Hematopoietic multipotent progenitor cell treated with erythropoietin and hydrocortisone succinate and interleukin-3 and kit ligand, for 8 days (in vitro differentiated cells): ENCODE results near the gene HAP1.
"Not testable (repeated sequence)": the region's sequence is repeated elsewhere in the genome, so short reads cannot be mapped to it uniquely, and the experiment has no call there.

ENCODE experiments used
- DNase-seq: peaks from one replicate; pipeline ENCODE4 v3.0.0-alpha.2; 2015

Gene HAP1

GRCh38 chr17:41723801-41724475 lies 10.5 kb downstream of the HAP1 start:
- no peak for DNase-seq

GRCh38 chr17:41722231-41722630 lies 12.2 kb downstream of the HAP1 start:
- no peak for DNase-seq

- DNase-seq, result no peak
Observed at GRCh38 chr17:41718287-41718645, 16.2 kb downstream of the HAP1 start.

GRCh38 chr17:41717408-41718286 lies 16.8 kb downstream of the HAP1 start:
- no peak for DNase-seq

- no peak for DNase-seq
Observed at GRCh38 chr17:41711669-41712400, 22.6 kb downstream of the HAP1 start, which contains the start of gene GAST. TSS of gene GAST (plus strand) at chr17:41712331. CDS start at chr17:41715437, 3,106 bp downstream.

- no peak for DNase-seq
Observed at GRCh38 chr17:41710472-41711090, 23.9 kb downstream of the HAP1 start.

GRCh38 chr17:41707803-41708669 lies 26.4 kb downstream of the HAP1 start:
- DNase-seq, result no peak

- DNase-seq, result no peak
Observed at GRCh38 chr17:41705271-41705991, 29.0 kb downstream of the HAP1 start.

- no peak for DNase-seq
Observed at GRCh38 chr17:41702712-41703111, 31.7 kb downstream of the HAP1 start.

GRCh38 chr17:41700843-41701242 lies 33.6 kb downstream of the HAP1 start:
- not testable (repeated sequence) for DNase-seq

- peak; percentile 43 for DNase-seq
Observed at GRCh38 chr17:41697122-41697962, 37.1 kb downstream of the HAP1 start.

- DNase-seq, result peak; percentile 93
Observed at GRCh38 chr17:41695954-41696757, 38.3 kb downstream of the HAP1 start.

- no peak for DNase-seq
Observed at GRCh38 chr17:41695134-41695661, 39.2 kb downstream of the HAP1 start.

GRCh38 chr17:41692722-41693521 lies 41.5 kb downstream of the HAP1 start:
- peak; percentile 23 for DNase-seq

GRCh38 chr17:41691031-41691777 lies 43.2 kb downstream of the HAP1 start:
- no peak for DNase-seq

GRCh38 chr17:41690497-41690896 lies 43.9 kb downstream of the HAP1 start:
- no peak for DNase-seq

GRCh38 chr17:41689497-41690299 lies 44.7 kb downstream of the HAP1 start:
- DNase-seq, result peak; percentile 87
